HUES48 (cell line): ENCODE measurements around the gene GPR15.
"Not testable (repeated sequence)": the region's sequence is repeated elsewhere in the genome, so short reads cannot be mapped to it uniquely, and the experiment has no call there.

Experiments
- H3K27ac ChIP-seq: one replicate; pipeline ENCODE4 v1.7.0; 2013; ENCODE audit warnings: low read depth, low read length, inconsistent platforms
- H3K27me3 ChIP-seq: 2 replicates; pipeline ENCODE4 v1.6.1; 2013; ENCODE audit warnings: mild to moderate bottlenecking, low read length; ENCODE audit not compliant: control insufficient read depth, insufficient read depth
- H3K36me3 ChIP-seq: 2 replicates; pipeline ENCODE4 v1.6.1; 2013; ENCODE audit warnings: low read length; ENCODE audit not compliant: control insufficient read depth, insufficient read depth
- H3K4me1 ChIP-seq: 2 replicates; pipeline ENCODE4 v1.6.1; 2013; ENCODE audit warnings: mild to moderate bottlenecking, low read length; ENCODE audit not compliant: control insufficient read depth, insufficient read depth
- H3K4me3 ChIP-seq: 2 replicates; pipeline ENCODE4 v1.5.1; 2013; ENCODE audit warnings: mild to moderate bottlenecking, low read depth, low read length
- H3K9ac ChIP-seq: 2 replicates; pipeline ENCODE4 v1.6.1; 2013; ENCODE audit warnings: mild to moderate bottlenecking, low read depth, low read length, moderate library complexity
- H3K9me3 ChIP-seq: 2 replicates; pipeline ENCODE4 v1.6.1; 2013; ENCODE audit warnings: low read length; ENCODE audit not compliant: control insufficient read depth, insufficient read depth

Gene GPR15

DNA sequence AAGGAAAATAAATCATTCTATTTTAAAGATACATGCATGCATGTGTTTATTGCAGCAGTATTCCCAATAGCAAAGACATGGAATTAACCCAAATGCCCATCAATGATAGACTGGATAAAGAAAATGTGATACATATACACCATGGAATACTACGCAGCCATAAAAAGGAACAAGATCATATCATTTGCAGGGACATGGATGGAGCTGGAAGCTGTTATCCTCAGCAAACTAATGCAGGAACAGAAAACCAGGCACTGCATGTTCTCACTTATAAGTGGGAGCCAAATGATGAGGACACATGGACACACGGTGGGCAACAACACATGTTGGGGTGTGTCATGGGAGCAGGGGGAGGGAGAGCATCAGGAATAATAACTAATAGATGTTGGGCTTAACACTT lies 28.0 kb downstream of the GPR15 start:
- H3K36me3 ChIP-seq, H3K27me3 ChIP-seq, H3K9ac ChIP-seq, H3K9me3 ChIP-seq, H3K27ac ChIP-seq, H3K4me1 ChIP-seq, H3K4me3 ChIP-seq: not testable (repeated sequence)

DNA sequence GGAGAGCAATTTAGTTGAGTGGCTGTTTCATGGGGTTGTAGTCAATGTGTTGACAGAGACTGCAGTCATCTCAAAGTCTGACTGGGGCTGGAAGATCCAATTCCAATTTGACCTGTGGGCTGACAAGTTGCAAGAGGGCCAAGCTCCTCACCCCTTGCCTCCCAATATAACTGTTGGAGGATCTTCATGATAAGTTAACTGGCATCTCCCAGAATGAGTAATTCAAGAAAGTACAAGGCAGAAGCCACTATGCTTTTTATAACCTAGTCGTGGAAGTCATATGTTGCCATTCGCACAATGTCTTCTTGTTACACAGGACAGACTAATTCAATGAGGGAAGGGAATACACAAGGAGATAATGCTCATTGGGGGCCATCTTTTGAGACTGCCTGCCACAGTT lies 29.1 kb downstream of the GPR15 start:
- H3K4me1 ChIP-seq: no peaks in the 10 kb centered on the region
- no peak overlapping the region for H3K4me3 ChIP-seq
- H3K27me3 ChIP-seq: no peaks in the 10 kb centered on the region

DNA sequence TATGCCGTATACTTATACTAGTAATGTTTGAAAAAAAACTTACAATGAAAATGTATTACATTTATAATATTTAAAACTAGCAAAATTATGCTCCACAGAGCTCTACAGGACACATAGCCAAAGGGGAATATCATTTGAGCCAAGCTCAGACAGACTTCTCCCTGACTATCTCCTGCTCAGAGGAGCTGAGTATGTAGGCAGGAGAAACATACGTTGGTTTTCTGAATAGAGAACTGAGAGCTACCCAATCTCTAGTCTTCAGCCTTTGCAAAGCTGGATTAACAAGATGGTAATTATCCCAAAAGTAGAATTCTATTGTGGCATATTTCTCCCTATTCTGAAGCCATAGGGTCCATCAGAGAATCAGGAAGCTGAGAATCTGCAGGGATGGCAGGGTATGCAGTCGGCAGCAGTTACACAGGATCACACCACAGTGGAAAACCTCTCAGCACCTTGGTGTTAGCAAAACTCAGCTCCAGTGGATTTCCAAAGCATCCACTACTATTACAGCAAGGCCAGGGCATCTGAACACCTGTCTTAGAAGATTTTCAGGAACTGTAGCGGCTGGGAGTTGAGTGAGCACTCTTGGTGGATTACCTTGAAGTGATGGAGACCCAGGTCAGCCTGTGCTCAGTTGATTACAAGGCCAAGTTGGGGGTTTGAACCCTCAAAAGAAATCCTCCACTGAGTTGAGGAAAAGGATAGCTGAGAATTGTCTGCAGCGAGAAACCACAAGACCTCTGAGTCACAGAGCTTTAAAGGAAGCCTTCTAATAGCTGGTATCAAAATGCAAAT lies 30.1 kb downstream of the GPR15 start:
- Histone ChIP-seq H3K27me3 (no peaks in the 10 kb centered on the region), H3K4me1 (no peaks in the 10 kb centered on the region), H3K4me3 (no peak overlapping the region), H3K9me3 (no peaks in the 10 kb centered on the region), H3K27ac (no peak overlapping the region), H3K36me3 (no peaks in the 10 kb centered on the region), H3K9ac (no peak overlapping the region)

More for the DNA sequence above, 29.1 kb downstream of the GPR15 start:
- Histone ChIP-seq H3K36me3 (no peaks in the 10 kb centered on the region), H3K9ac (no peak overlapping the region), H3K9me3 (no peaks in the 10 kb centered on the region), H3K27ac (no peak overlapping the region)

DNA sequence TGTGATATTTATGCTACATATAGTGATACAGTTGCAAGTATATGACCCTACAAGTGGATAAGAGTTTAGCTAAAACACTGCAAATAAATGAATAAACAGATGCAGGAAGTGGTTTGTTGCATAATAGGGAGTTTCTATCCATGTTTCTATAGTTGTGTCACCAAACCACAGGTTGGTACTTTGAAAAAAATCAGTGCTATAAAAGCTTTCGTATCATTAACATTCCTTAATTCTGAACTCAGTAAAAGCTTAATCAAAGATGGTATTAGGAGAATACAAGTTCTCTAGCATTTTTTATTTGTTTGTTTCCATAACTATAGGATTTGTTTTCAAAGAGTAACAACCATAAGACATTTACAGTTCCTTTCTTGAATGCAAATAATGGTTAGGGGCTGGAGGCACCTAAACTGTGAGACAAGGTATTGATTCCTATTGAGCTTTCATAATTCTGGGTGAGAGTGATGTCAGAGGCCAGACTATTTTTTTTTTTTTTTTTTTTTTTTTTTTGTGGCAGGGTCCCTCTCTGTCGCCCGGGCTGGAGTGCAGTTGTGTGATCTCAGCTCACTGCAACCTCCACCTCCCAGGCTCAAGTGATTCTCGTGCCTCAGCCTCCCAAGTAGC lies 32.0 kb downstream of the GPR15 start:
- Histone ChIP-seq H3K4me3 (no peak overlapping the region), H3K4me1 (no peaks in the 10 kb centered on the region), H3K27me3 (no peaks in the 10 kb centered on the region), H3K9ac (no peak overlapping the region), H3K9me3 (no peaks in the 10 kb centered on the region), H3K27ac (no peak overlapping the region), H3K36me3 (no peaks in the 10 kb centered on the region)

DNA sequence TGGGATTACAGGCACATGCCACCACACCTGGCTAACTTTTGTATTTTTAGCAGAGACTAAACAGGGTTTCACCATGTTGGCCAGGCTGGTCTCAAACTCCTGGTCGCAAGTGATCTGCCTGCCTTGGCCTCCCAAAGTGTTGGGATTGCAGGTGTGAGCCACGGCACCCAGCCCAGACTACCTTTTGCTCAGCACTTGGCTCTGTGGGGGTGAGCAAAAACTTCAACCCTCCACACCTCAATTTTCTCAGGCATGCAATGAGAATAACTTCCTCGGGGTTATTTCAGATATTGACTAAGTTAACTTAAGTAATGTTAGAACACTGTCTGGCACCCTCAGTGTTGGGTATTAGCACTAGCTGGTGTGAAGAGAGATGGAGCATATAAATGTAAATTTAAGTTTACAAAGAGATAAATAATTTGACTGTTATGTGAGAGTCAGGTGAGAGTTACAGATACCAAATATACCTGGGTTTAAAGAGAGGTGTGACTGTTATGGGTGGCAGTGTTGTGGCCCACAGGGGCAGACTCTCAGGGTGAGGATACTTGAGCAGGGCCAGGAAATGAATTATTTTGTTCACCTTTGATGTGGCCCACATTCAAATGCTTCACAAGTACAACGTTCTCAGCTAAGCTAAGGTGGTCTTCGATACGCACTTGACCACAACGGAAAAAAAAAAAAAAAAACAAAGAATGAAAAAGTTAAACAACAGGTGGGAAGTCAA lies 32.7 kb downstream of the GPR15 start:
- Histone ChIP-seq H3K4me1 (no peaks in the 10 kb centered on the region), H3K4me3 (no peak overlapping the region), H3K9ac (no peak overlapping the region), H3K27ac (no peak overlapping the region), H3K36me3 (no peaks in the 10 kb centered on the region), H3K9me3 (no peaks in the 10 kb centered on the region), H3K27me3 (no peaks in the 10 kb centered on the region)

DNA sequence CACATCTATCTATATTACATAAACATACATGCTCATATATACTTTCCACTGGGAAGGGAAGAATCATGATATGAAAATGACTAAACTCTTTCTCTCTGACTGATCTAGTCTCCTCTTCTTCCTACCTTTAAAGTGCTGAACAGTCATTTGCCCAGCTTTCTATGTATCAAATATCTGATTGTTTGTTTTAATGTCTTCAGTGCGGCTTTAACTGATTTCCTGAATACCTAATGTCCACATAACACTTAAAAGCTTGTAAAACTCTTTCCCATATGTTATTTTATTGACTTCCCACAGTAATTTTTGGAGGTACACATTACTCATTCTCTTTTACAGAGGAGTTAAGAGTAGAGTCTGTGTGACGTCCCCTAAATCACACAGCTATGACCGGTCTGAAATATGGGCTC lies 33.5 kb downstream of the GPR15 start:
- no peak overlapping the region for H3K27ac ChIP-seq
- H3K9me3 ChIP-seq: no peaks in the 10 kb centered on the region
- no peaks in the 10 kb centered on the region for H3K27me3 ChIP-seq
- H3K36me3 ChIP-seq: no peaks in the 10 kb centered on the region
- H3K9ac ChIP-seq: no peak overlapping the region
- H3K4me3 ChIP-seq: no peak overlapping the region
- no peaks in the 10 kb centered on the region for H3K4me1 ChIP-seq

DNA sequence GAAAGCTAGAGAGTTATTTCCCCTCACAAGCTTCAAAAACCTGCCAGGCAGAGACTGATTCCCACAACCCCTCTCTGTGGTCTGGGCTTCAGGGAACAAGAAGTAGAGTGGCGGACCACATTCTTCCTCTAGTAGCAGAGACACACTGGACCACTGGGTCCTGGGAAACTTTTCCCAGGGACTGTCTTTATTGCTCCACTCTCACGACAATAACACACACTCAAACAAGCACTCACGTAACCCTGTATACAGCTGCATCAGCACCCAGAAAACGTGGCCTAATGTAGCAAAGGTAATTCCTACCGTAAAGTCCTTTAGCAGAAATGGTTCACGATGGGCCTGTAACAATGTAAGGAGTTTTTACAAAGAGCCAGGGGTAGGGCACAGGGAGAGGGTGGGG lies 34.1 kb downstream of the GPR15 start:
- Histone ChIP-seq H3K4me3 (no peak overlapping the region), H3K27ac (no peak overlapping the region), H3K36me3 (no peaks in the 10 kb centered on the region), H3K4me1 (no peaks in the 10 kb centered on the region), H3K9me3 (no peaks in the 10 kb centered on the region), H3K27me3 (no peaks in the 10 kb centered on the region), H3K9ac (no peak overlapping the region)

DNA sequence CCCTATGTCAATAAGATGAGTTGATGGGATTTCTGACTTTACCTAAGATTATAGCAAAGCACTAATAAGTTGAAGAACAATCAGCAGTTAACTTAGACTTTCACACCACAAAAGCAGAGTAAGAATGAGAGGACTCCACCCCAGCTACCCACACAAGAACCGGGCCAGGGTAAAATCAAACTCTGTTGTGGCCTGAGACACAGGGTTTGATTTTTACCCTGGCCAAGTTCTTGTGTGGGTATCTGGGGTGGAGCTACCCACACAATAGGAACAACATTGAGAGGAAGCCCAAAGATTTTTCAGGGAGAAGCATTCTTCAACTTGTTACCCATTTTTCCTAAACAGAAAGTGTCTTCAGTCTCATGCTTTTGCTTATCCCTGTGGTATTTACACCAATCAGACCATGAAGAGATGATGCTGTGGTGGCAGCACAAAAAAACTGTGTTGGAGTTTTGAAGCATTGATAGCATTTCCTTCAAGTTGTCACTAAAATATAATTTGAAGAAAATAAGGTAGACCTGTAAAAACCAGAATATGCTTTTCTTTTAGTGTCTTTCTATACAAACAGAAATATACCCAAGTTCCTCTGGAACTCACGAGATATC lies 36.0 kb downstream of the GPR15 start:
- H3K36me3 ChIP-seq: no peaks in the 10 kb centered on the region
- no peak overlapping the region for H3K4me3 ChIP-seq
- H3K4me1 ChIP-seq: no peaks in the 10 kb centered on the region
- H3K27ac ChIP-seq: no peak overlapping the region
- H3K9me3 ChIP-seq: no peaks in the 10 kb centered on the region
- H3K27me3 ChIP-seq: no peaks in the 10 kb centered on the region
- no peak overlapping the region for H3K9ac ChIP-seq

DNA sequence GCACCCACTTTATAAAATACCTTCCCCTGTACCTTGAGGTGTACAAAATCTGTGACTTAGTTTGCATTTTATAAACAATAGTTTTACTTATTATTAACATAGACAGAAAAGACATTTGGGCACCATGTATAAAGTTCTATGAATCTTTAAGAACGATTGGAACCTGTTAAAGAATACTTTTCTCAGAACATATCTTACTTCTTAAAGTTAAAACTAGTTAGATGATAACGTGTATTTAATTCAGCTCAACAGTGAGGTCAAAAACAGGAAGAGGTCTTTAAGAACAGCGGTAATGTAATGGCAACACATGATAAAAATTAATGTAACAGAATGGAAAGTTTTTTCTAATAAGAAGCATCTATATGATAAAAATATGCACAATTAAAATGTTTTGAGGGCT lies 36.6 kb downstream of the GPR15 start:
- Histone ChIP-seq H3K27me3 (no peaks in the 10 kb centered on the region), H3K4me3 (no peak overlapping the region), H3K36me3 (no peaks in the 10 kb centered on the region), H3K27ac (no peak overlapping the region), H3K9ac (no peak overlapping the region), H3K9me3 (no peaks in the 10 kb centered on the region), H3K4me1 (no peaks in the 10 kb centered on the region)

DNA sequence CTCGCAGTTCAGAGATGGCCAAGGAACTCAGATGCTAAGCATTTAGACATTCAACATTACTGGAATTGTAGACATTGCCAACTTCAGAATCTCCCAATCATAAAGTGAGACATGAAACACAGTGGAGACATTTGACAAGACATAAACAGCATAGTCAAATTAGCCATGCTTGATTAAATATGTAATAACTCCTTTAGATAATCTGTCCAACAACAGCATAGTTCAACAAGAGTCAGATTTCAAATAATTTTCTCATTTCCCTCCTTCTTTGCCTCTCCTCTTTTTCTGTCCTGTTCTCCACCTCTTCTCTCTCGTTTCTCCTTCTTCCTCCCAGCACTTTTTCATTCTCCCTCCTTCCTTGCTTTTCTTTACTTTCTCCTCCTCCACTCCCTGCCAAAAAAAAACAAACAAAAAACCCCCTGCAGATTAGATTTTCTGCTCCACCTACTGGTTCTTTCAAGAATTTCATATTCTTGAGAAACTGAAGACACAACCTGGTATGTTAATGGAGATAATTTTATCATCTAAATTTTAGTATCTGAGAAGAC lies 41.5 kb downstream of the GPR15 start:
- Histone ChIP-seq H3K4me3 (no peak overlapping the region), H3K9me3 (no peaks in the 10 kb centered on the region), H3K27me3 (no peaks in the 10 kb centered on the region), H3K9ac (no peak overlapping the region), H3K36me3 (peaks cover 18% of the 10 kb centered on the region), H3K27ac (no peak overlapping the region), H3K4me1 (no peaks in the 10 kb centered on the region)
